ENCODE results near the gene NEDD4L.

Gene NEDD4L

DNA sequence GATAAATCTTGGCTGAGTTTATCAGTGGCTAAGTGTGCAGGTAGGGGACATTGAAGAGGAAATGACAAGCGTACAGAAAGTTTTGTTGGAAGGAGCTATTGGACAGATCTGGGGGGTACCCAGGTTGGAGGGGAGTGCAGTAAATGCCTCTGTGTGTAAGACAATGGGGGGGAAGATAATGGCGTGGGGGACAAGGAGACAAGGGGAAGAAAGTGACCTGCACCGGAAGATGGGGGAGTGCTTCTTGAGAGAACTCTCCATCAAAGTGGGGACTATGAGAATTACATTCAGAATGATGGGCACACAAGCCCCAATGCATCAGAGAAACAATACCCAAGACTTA is 394.9 kb downstream of the NEDD4L start:
- DNase-seq: no peak

DNA sequence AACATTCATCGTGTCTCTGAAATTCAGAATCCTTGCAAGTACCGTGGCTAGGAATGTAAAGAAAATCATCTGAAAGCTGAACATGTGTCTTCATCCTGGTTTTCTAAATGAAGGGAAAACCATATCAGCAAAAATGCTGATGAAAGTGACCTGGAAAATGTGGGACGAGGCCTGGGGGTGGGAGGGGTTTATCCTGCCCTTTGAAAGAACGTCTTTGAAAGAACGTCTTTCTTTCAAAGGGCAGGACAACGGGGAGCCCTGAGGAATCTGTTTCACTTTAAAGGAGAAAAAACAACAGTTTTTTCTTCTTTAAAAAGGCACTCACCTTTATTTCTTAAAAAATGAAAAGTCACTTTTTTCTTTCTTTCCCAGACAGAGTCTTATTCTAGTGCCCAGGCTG is 399.6 kb downstream of the NEDD4L start:
- DNase-seq: no peak

DNA sequence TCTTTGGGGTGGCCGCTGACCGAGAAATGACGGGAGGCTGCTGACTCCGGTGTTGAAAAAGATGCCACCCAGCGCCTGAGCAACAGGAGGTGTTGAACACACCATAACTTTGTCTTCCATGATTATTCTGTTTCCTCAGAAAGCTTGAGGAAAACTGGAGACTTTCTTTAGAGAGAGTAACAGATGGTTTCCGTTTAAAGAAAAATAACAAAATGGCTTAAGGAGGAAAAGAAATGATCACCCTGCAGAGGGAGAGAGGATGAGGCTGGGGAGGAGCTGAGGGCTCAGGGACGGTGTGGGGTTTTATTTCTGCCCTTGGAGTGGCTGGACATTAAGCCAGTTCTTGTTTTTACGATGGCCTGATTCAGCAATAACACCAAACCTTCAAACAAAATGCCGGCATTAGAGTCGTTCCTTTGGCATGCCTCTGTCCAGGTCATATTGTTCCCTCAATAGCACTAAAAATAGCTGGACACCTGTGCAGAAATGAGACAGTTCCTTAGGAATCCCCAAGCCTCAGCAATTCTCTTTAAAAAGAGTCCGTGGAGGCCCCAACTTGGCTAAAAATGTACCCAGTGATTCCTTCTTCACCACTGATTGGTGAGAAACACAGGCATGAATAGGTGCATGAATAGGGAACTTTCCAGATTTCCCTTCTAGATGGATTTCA is 402.5 kb downstream of the NEDD4L start:
- no peak for DNase-seq

DNA sequence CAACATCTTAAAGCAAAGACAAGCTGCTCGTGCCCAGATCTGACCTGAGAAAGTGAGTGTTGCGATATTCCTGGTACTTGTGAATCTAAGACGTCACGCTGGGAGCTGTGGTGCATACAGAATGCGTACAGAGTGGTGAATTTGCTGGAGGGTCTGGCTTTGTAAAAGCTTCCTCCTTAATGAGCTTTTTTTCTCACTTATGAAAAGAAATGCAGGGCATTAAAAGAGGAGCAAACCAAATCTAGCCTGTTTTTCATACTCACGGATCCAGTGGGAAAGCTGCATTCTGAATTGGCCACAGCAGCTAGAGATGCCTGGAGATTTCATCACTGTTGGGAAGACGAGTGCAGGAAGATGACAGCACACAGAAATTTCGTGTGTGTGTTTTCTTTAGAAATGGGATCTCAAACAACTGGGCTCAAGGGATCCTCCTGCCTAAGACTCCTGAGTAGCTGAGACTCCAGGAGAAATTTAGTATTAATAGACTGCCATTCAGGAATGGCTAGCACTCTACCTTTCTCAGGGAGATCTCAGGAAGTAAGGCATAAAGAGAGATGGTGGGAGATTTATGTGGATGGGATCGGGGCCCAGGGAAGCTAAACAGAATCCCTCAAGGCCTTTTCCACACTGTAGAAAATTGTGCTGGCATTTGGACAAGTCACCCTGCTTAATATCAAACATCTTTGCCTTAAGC is 403.5 kb downstream of the NEDD4L start:
- DNase-seq: no peak

DNA sequence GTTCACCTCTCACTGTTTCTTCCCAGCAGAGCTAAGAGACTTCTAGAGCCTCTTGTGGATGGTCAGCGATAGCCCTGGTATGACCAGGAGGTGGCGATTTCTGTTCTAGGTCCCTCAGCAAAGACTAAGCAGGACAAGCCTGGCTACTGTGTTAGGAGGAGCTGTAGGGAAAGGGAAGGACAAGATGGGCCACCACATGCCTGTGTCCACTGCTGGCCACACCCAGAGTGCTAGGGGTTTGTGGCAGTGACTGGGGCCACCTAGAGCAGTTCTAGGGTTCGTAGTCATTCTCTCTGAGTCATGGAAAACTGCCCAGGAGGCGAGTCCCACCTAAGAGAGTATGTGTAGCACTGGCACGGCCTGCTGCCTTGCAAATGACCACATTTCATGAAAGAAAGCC is 405.4 kb downstream of the NEDD4L start:
- no peak for DNase-seq

Measured in GF-D8 (cell line).